GM13976 (cell line): Measurements from ENCODE around the gene PFN1.

Experiments used
- DNase-seq: peaks from one replicate; pipeline ENCODE4 v3.0.0; 2012; ENCODE audit warnings: low spot score
- CTCF ChIP-seq: IDR thresholded peaks from 2 replicates; pipeline ENCODE4 v1.5.1; 2012; ENCODE audit warnings: borderline replicate concordance, mild to moderate bottlenecking; ENCODE audit not compliant: insufficient read depth; ENCODE audit errors: extremely low read depth, missing control alignments, control extremely low read depth
- in situ Hi-C: fragments of 300-500 bp; cut with MboI; formaldehyde crosslinking; loops from one replicate; pipeline ENCODE4 v1.12.0; 2022; ENCODE audit warnings: low sequenced_read_pairs, mixed read lengths, inconsistent platforms; ENCODE audit not compliant: unreplicated experiment

Gene PFN1

DNA sequence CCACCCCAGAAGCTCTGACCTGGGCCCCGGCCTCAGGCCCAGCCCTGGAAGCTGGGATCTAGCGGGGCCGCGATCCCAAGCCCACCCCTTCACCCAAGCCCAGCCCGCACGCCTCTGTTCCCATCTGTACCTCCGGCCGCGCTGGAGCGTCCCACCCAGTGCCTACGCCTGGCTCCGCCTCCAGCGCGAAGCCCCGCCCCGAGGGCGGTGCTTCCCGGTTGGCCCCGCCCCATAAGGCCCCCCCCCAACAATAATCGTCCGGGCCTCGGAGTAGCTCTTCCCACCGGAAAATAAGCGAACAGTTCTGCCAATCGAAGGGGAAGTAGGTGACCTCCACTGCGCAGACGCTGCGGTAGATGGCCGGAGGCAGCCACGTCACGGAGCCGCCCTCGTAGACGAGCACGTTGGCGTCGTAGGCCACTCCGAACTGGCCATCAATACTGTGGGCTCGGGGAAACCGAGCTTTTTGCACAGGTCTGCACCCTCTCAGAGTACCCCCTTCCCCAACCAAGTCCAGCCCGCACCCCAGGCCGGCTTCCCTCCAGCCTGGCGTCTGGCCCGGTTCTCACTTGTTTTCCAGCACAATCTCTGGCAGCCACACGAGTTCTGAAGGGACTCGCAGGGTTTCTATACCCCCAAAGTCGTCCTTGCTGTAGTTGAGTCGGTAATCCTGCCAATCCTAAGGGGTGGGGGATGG lies 46.5 kb downstream of the PFN1 start:
- DNase-seq, result no peak
- in situ Hi-C loops, result no loop called here
- TF ChIP-seq CTCF, result no peak

GRCh38 chr17:4901108-4901647 lies 47.2 kb downstream of the PFN1 start:
- in situ Hi-C loops, result no loop called here
- no peak for DNase-seq
- TF ChIP-seq CTCF, result no peak

- no peak for DNase-seq
- TF ChIP-seq CTCF, result no peak
- in situ Hi-C loops, result no loop called here
These were observed 47.9 kb downstream of the PFN1 start for GRCh38 chr17:4900231-4901107.

GRCh38 chr17:4899341-4900230 lies 48.7 kb downstream of the PFN1 start, which contains the start of gene C17orf107:
C17orf107 (plus strand) TSS chr17:4899536; CDS start chr17:4899763, 227 bp downstream.
- TF ChIP-seq CTCF, result no peak
- in situ Hi-C loops, result no loop called here
- peak; percentile 93 for DNase-seq

DNA sequence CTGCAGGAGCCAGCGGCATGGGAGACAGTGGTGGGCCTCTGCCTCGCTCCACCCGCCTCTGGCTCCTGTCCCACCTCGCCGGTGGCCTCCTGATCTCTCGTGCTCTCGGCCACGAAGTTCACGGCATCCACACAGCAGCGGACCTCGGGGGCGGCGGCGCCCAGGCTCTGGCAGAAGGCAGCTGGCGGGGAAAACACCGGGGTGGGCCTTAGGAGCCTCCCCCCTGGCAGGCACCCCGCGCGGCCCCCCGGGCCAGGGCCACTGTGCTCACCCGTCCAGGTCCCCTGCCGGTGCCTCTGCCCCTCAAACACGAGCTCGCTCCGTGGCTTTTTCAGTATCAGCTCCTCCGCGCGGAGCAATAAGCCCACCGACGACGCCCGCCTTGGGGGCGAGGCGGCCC lies 49.4 kb downstream of the PFN1 start:
- TF ChIP-seq CTCF, result no peak
- in situ Hi-C loops, result no loop called here
- no peak for DNase-seq

DNA sequence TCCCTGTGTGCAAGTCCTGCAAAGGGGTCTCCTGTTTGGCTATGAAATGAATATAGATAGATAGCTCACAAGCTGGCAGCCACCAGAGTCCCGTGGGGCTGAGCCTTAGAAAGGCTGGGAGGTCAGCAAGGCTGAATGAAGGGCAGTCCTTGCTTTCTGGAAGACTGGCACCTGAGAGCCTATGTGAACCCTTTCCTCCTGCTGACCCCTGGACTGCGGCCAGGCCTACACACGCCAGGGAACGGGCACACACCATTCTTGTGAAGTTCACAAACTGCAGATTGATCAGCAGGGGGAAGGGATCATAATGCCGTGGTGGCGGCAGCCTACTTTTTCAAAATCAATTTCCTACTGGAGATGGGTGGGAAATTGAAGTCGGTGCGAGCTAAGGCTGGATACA lies 50.0 kb downstream of the PFN1 start:
- no peak for DNase-seq
- TF ChIP-seq CTCF, result no peak
- in situ Hi-C loops, result no loop called here
